ENCODE results near the gene CLCN3.
"Not testable (repeated sequence)": the region's sequence is repeated elsewhere in the genome, so short reads cannot be mapped to it uniquely, and the experiment has no call there.

Gene CLCN3

GRCh38 chr4:169716677-169717076 lies 96.3 kb downstream of the CLCN3 start:
- no peak for DNase-seq

- DNase-seq = no peak
Measured at GRCh38 chr4:169720529-169720928, 100.2 kb downstream of the CLCN3 start.

- DNase-seq = peak; percentile 8
Measured at GRCh38 chr4:169723207-169723965, 103.0 kb downstream of the CLCN3 start.

- no peak for DNase-seq
Measured at GRCh38 chr4:169724260-169724659, 103.9 kb downstream of the CLCN3 start.

GRCh38 chr4:169727616-169728015 lies 107.2 kb downstream of the CLCN3 start:
- DNase-seq = no peak

- no peak for DNase-seq
Measured at GRCh38 chr4:169730564-169730963, 110.2 kb downstream of the CLCN3 start.

- not testable (repeated sequence) for DNase-seq
Measured at GRCh38 chr4:169738604-169739003, 118.2 kb downstream of the CLCN3 start.

GRCh38 chr4:169741569-169741968 lies 121.2 kb downstream of the CLCN3 start:
- no peak for DNase-seq

- no peak for DNase-seq
Measured at GRCh38 chr4:169744601-169745000, 124.2 kb downstream of the CLCN3 start.

GRCh38 chr4:169745291-169745690 lies 124.9 kb downstream of the CLCN3 start:
- DNase-seq = no peak

- no peak for DNase-seq
Measured at GRCh38 chr4:169756971-169757574, 136.7 kb downstream of the CLCN3 start.

GRCh38 chr4:169757575-169758184 lies 137.3 kb downstream of the CLCN3 start, which contains the start of gene HPF1:
Gene HPF1, minus strand, starts transcription at chr4:169757944. Its CDS starts 67 bp downstream, at chr4:169757877.
- peak; percentile 92 for DNase-seq

- no peak for DNase-seq
Measured at GRCh38 chr4:169758401-169758962, 138.1 kb downstream of the CLCN3 start.

- no peak for DNase-seq
Measured at GRCh38 chr4:169761846-169762245, 141.5 kb downstream of the CLCN3 start.

GRCh38 chr4:169765835-169766234 lies 145.5 kb downstream of the CLCN3 start:
- no peak for DNase-seq

- DNase-seq = no peak
Measured at GRCh38 chr4:169766741-169767140, 146.4 kb downstream of the CLCN3 start.

- no peak for DNase-seq
Measured at GRCh38 chr4:169768385-169768784, 148.0 kb downstream of the CLCN3 start.

- DNase-seq = no peak
Measured at GRCh38 chr4:169770416-169770815, 150.0 kb downstream of the CLCN3 start.

- not testable (repeated sequence) for DNase-seq
Measured at GRCh38 chr4:169771556-169772080, 151.2 kb downstream of the CLCN3 start.

Measured in NCI-H1436 (cell line).